ENCODE results near the gene ORMDL2. TPM values are rescaled to one million over a fixed set of nuclear protein-coding genes. Genes with fewer than 3 reads are reported as not detected.

Gene ORMDL2
- total and polyA plus RNA-seq, 2 donors (not counting 1 experiment from before 2014, with no cell fraction given): 26.9 to 54.5 TPM

DNA sequence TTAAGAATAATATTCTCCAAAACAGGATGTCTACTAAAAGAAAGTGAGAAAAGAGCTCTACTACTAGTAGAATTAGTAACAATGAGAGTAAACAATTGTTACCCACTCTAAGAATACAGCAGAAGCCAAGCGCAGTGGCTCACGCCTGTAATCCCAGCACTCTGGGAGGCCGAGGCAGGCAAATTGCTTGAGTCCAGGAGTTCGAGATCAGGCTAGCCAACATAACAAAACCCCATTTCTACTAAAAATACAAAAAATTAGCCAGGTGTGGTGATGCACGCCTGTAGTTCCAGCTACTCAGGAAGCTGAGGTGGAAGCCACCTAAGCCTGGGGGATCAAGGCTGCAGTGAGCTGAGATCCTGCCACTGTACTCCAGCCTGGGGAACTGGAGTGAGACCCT lies 6.9 kb downstream of the ORMDL2 start:
- H3K4me1 ChIP-seq (ENCODE audit: control insufficient read depth, extremely low read depth, insufficient read depth, low read length): peaks cover 5% of the 10 kb centered on the region
- peaks cover 18% of the 10 kb centered on the region for H3K36me3 ChIP-seq (ENCODE audit: control insufficient read depth, insufficient read depth, low read length)
- H3K27ac ChIP-seq (ENCODE audit: insufficient read depth, low read length): no peak overlapping the region
- H3K9ac ChIP-seq (ENCODE audit: insufficient read depth, low read length): no peak overlapping the region
- TF ChIP-seq CTCF (conservative IDR thresholded peaks at IDR 0.05 in 1 of 2, IDR thresholded peaks at IDR 0.05 in 1 of 2; ENCODE audit: low read depth in 1 of 2, low read length in 2 of 2): no peak
- TF ChIP-seq EZH2 (IDR thresholded peaks at IDR 0.05; ENCODE audit: low read length, missing control alignments): no peak
- H3K4me3 ChIP-seq (replicated peaks in 1 of 4; ENCODE audit: control extremely low read depth in 1 of 4, insufficient read depth in 1 of 4, low read depth in 3 of 4, low read length in 4 of 4): no peak overlapping the region
- no peak for DNase-seq (ENCODE audit: low read depth in 2 of 2)
- H3K9me3 ChIP-seq (ENCODE audit: control insufficient read depth, insufficient read depth, low read depth, low read length): no peaks in the 10 kb centered on the region
- H4K20me1 ChIP-seq (ENCODE audit: control insufficient read depth, extremely low read depth, insufficient read depth, low read length): no peaks in the 10 kb centered on the region
- no peak overlapping the region for H3K4me2 ChIP-seq (ENCODE audit: extremely low read depth, insufficient read depth, low read length)
- H3K27me3 ChIP-seq (ENCODE audit: control insufficient read depth, insufficient read depth, low read length): no peaks in the 10 kb centered on the region
- H2AFZ ChIP-seq (ENCODE audit: low read length): no peak overlapping the region
- H3K79me2 ChIP-seq (ENCODE audit: control insufficient read depth, insufficient read depth, low read length): peaks cover 32% of the 10 kb centered on the region

DNA sequence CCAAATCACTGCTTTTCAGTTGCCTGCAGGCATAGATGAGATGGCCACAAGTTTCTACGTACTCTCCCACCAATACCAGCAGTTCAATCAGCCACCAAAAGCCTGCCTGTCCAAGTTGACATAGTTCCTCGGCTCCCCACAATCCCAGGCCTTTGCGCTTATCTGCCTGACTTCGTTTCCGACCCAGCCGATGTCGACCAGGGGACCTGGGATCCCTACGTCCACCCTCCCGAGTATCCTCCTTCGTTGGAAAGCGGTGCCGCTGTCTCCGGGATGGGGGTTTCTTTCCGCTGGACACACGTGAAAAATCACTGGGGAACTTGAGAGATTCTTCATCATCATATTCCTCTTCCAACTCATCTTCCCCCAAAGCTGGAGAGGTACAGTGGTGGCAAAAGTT lies 10.0 kb downstream of the ORMDL2 start:
- Histone ChIP-seq H3K9ac (ENCODE audit: insufficient read depth, low read length) (no peak overlapping the region), H3K9me3 (ENCODE audit: control insufficient read depth, insufficient read depth, low read depth, low read length) (no peaks in the 10 kb centered on the region), H3K27ac (ENCODE audit: insufficient read depth, low read length) (no peak overlapping the region), H4K20me1 (ENCODE audit: control insufficient read depth, extremely low read depth, insufficient read depth, low read length) (no peaks in the 10 kb centered on the region), H3K79me2 (ENCODE audit: control insufficient read depth, insufficient read depth, low read length) (peaks cover 34% of the 10 kb centered on the region), H3K36me3 (ENCODE audit: control insufficient read depth, insufficient read depth, low read length) (peaks cover 8% of the 10 kb centered on the region), H3K27me3 (ENCODE audit: control insufficient read depth, insufficient read depth, low read length) (no peaks in the 10 kb centered on the region), H3K4me3 (replicated peaks in 1 of 4; ENCODE audit: control extremely low read depth in 1 of 4, insufficient read depth in 1 of 4, low read depth in 3 of 4, low read length in 4 of 4) (peak overlapping the region in 1 of 4 experiments; percentile 20), H3K4me1 (ENCODE audit: control insufficient read depth, extremely low read depth, insufficient read depth, low read length) (peaks cover 10% of the 10 kb centered on the region), H3K4me2 (ENCODE audit: extremely low read depth, insufficient read depth, low read length) (peak overlapping the region; percentile 54), H2AFZ (ENCODE audit: low read length) (no peak overlapping the region)
- no peak for DNase-seq (ENCODE audit: low read depth in 2 of 2)
- TF ChIP-seq EZH2 (IDR thresholded peaks at IDR 0.05; ENCODE audit: low read length, missing control alignments): no peak
- no peak for TF ChIP-seq CTCF (conservative IDR thresholded peaks at IDR 0.05 in 1 of 2, IDR thresholded peaks at IDR 0.05 in 1 of 2; ENCODE audit: low read depth in 1 of 2, low read length in 2 of 2)

DNA sequence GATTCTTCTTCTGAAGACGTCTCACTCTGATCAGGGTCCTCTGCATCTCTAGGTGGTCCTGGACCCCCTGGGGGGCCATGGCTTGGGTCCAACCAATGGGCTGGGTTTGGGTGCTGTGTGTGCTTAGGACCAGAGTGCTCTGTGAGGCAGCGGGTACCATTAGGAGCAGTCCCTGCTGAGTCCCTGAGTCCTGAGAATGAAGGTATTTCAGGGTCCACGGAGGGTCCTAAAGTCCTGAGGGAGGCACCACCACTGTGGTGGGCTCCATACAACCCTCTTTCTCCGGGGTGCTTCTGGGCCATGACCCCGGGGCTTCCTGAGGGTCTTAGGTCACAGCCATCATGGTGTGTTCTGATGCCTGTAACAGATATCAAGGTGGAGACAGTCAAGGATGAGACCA lies 10.5 kb downstream of the ORMDL2 start:
- Histone ChIP-seq H3K27me3 (ENCODE audit: control insufficient read depth, insufficient read depth, low read length) (no peaks in the 10 kb centered on the region), H3K9me3 (ENCODE audit: control insufficient read depth, insufficient read depth, low read depth, low read length) (no peaks in the 10 kb centered on the region), H2AFZ (ENCODE audit: low read length) (no peak overlapping the region), H4K20me1 (ENCODE audit: control insufficient read depth, extremely low read depth, insufficient read depth, low read length) (no peaks in the 10 kb centered on the region), H3K4me1 (ENCODE audit: control insufficient read depth, extremely low read depth, insufficient read depth, low read length) (peaks cover 10% of the 10 kb centered on the region), H3K4me2 (ENCODE audit: extremely low read depth, insufficient read depth, low read length) (peak overlapping the region; percentile 79), H3K9ac (ENCODE audit: insufficient read depth, low read length) (no peak overlapping the region), H3K36me3 (ENCODE audit: control insufficient read depth, insufficient read depth, low read length) (peaks cover 6% of the 10 kb centered on the region), H3K4me3 (replicated peaks in 1 of 4; ENCODE audit: control extremely low read depth in 1 of 4, insufficient read depth in 1 of 4, low read depth in 3 of 4, low read length in 4 of 4) (peak overlapping the region; percentile 57 to 97 (median 92)), H3K27ac (ENCODE audit: insufficient read depth, low read length) (peak overlapping the region; percentile 91), H3K79me2 (ENCODE audit: control insufficient read depth, insufficient read depth, low read length) (peaks cover 34% of the 10 kb centered on the region)
- TF ChIP-seq EZH2 (IDR thresholded peaks at IDR 0.05; ENCODE audit: low read length, missing control alignments) (no peak), CTCF (conservative IDR thresholded peaks at IDR 0.05 in 1 of 2, IDR thresholded peaks at IDR 0.05 in 1 of 2; ENCODE audit: low read depth in 1 of 2, low read length in 2 of 2) (no peak)
- no peak for DNase-seq (ENCODE audit: low read depth in 2 of 2)

All from fibroblast of lung (primary cell).